Activated T-cell treated with anti-CD3 and anti-CD28 coated beads, Interleukin-2, amount 50 U/mL, for 4 hours (primary cell): ENCODE data around the gene CLMN. TPM values are rescaled to one million over a fixed set of nuclear protein-coding genes. Genes with fewer than 3 reads are reported as not detected.
"Not testable (repeated sequence)": the region's sequence is repeated elsewhere in the genome, so short reads cannot be mapped to it uniquely, and the experiment has no call there.

Experiments
- ATAC-seq, 2 donors: fragments of 200-7000 bp; cut with Tn5 transposase; one replicate each; pipeline ENCODE4 v1.10.0; 2021
- DNase-seq: peaks from one replicate; pipeline ENCODE4 v3.0.0-alpha.2; 2020
- H3K27me3 Mint-ChIP-seq: one replicate; pipeline ENCODE4 v1.8.0; 2021; ENCODE audit warnings: low read depth, mixed read lengths
- H3K36me3 Mint-ChIP-seq: one replicate; pipeline ENCODE4 v1.8.0; 2022; ENCODE audit warnings: mixed read lengths; ENCODE audit not compliant: insufficient read depth
- H3K4me1 Mint-ChIP-seq: one replicate; pipeline ENCODE4 v1.8.0; 2021; ENCODE audit warnings: low read depth, mixed read lengths
- H3K4me3 Mint-ChIP-seq: one replicate; pipeline ENCODE4 v1.8.0; 2021; ENCODE audit warnings: mild to moderate bottlenecking, moderate library complexity, mixed read lengths
- H3K9me3 Mint-ChIP-seq: one replicate; pipeline ENCODE4 v1.8.0; 2021; ENCODE audit warnings: mixed read lengths
- total RNA-seq, 3 donors: library from RNA; stranded (reverse); gene quantifications; one replicate each; pipeline ENCODE4 v1.2.1, GENCODE V29; 2021

Gene CLMN
- total RNA-seq, 3 donors from 2014 or later = 0.71 to 1.3 (median 0.71) TPM

DNA sequence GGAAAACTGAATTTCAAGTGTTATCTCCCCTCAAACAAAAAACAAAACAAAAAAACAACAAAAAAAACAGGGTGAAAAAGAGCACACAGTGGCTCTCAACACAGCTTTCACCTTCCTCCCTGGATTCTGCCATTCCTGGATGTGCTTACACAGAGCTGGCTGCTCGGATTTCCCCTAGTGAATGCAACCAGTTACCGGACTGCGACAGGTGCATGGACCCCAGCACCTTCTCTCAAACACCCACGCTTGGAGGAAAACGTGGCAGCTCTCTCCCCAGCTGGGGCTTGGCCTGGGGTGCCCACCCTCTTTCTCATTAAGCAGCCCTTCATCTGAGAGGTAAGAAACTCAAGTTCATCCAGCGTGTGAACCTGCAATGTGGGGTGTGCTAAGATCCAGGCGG lies 128.9 kb downstream of the CLMN start:
- Mint-ChIP-seq H3K4me1 (no peaks in the 10 kb centered on the region), H3K27me3 (peaks cover 20% of the 10 kb centered on the region), H3K9me3 (peaks cover 5% of the 10 kb centered on the region), H3K36me3 (no peaks in the 10 kb centered on the region), H3K4me3 (no peak overlapping the region)
- DNase-seq (no peak), ATAC-seq (no peak)

DNA sequence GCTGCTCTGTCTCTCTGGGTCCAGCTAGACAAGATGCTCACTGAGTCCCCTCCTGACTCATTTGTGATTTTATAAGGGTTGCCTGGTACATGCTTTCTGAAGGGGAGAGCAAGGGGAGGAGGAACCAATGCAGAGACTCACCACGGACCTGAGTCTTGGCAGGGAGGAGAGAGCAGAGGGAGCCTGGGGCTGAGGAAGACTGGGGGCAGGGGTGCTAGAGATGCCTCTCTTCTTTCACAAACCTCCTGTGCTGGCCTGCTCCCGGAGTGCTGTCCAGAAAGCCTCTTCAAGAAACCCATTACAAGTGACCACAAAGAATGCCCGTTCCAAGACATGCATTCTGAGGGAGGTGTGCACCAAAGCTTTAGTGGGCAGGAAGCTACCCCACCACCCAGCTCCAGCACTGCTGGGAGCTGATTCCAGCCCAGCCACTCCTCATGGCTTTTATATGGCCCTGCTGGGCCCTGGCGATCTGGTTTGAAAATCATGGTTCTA lies 129.3 kb downstream of the CLMN start:
- Mint-ChIP-seq H3K9me3 (peaks cover 5% of the 10 kb centered on the region), H3K36me3 (no peaks in the 10 kb centered on the region), H3K4me3 (no peak overlapping the region), H3K27me3 (peaks cover 24% of the 10 kb centered on the region), H3K4me1 (no peaks in the 10 kb centered on the region)
- ATAC-seq (no peak), DNase-seq (no peak)

DNA sequence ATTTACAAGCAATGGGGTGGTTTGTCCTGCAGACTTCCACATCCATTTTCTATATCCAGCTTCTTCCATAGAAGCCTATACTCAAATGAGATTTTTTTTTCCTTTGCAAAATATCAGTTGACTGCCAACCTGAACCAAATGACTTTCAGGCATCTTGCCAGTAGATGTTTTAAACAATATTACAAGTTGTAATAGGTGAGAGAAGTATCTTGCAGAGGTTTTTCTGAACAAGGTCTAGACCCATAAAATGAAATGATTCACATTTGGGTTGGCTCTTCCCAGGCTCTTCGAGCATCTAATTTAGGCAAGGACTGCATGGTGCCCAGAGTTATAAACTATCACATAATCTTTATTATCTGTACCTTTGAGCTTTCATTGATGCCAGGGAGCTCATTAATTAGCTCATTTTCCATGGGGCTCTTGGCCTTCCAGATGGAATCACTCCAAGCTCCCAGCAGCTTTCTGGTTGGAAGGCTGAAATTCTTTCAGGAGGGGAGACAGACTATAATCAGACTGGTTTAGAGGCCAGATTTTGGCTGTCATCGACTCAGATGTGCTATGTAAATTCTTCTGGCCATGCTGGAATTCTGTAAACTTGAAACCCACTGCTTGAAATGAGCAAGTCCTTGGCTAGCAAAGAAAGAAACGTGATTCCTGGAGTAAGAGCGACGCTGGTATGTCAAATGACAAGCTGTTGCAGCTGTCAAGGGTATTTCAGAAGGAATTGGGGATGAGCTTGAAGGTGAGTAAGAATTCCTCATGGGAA lies 130.2 kb downstream of the CLMN start:
- no peak for DNase-seq
- H3K27me3 Mint-ChIP-seq = peaks cover 25% of the 10 kb centered on the region
- H3K4me1 Mint-ChIP-seq = no peaks in the 10 kb centered on the region
- no peaks in the 10 kb centered on the region for H3K36me3 Mint-ChIP-seq
- peaks cover 5% of the 10 kb centered on the region for H3K9me3 Mint-ChIP-seq
- ATAC-seq = no peak
- H3K4me3 Mint-ChIP-seq = no peak overlapping the region

DNA sequence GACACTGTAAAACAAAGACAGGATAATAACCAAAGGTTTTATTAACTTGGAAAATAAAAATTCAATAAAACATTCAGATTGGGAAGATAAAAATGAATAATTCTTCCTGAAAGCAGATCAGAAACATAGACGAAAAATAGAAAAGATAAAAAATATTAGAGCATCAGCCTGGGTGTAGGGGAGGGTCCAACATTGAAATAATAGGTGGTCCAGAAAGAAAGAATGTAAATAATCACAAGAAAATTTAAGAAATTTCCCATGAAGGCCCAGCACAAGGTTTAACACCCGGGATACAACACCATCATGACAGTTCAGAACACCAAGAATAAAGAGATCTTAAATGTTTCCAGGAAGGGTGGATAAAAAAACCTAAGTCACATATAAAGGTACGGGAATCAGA lies 131.3 kb downstream of the CLMN start:
- Mint-ChIP-seq H3K36me3 (no peaks in the 10 kb centered on the region), H3K4me3 (no peak overlapping the region), H3K4me1 (no peaks in the 10 kb centered on the region), H3K9me3 (peaks cover 5% of the 10 kb centered on the region), H3K27me3 (peaks cover 25% of the 10 kb centered on the region)
- ATAC-seq (no peak), DNase-seq (no peak)

DNA sequence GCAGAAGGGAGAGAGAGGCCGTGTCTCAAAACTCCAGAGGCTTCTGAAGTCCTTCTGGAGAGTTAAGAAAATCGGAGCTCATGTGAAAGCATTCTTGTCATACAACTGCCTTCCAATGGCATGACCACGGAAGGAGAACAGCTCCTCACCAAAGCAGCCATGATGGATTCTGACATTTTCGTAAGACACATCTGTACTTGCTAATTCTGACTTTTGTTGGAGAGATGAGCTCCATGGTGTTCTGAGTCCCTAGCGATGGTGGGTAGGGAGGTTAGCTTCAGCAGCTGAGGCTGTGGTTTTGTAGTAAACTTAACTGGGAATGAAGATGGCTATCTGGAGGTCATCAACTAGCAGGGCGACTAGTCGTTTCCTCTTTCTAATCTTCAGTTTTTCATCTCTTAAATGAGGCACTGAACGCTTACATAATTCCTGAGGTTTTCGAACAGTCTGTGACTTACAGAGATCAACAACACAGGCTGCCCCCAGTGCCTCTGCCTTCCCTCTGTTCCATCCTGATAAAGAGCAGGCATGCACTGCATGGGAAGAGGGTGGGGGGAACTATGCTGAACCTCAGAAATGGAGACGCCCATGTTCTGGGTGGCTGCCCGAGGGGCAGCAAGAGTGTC lies 133.8 kb downstream of the CLMN start:
- Mint-ChIP-seq H3K4me3 (no peak overlapping the region), H3K27me3 (peaks cover 25% of the 10 kb centered on the region)
- ATAC-seq = no peak

DNA sequence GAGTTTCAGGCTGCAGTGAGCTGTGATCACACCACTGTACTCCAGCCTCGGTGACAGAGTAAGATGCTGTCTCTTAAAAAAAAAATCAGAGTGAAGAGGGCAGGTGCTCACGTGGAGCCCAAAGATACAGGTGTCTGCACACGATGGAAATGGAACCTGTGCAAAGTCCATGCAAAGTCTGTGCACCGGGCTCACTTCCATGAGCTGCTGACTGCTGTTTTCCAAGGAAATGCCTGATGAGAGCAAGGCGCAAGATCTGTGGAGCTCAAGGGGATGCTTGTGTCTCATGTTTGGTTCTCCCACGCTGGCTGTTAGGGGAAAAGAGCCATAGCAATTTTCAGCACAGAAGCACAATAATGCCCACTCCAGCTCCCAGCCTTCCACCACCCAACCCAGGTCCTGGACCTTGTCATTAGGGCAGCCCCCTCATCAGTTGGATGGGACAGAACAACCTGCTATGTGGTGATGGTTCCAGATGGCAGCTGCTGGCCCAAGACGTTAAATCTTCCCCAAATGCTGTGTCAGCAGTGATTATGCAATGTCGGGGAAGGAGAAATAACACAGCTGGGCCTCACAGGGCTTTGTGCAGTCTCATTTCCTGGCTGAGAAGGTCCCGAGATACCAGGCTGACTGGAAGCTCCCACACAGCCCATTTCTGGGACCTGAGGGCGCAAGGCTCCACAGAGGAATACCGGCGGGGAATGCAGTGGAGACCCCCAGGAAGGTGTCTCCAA lies 134.5 kb downstream of the CLMN start:
- DNase-seq (no peak), ATAC-seq (no peak)
- Mint-ChIP-seq H3K36me3 (no peaks in the 10 kb centered on the region), H3K4me3 (no peak overlapping the region), H3K9me3 (peaks cover 5% of the 10 kb centered on the region), H3K27me3 (peaks cover 25% of the 10 kb centered on the region), H3K4me1 (no peaks in the 10 kb centered on the region)

More for the DNA sequence above, 133.8 kb downstream of the CLMN start:
- H3K9me3 Mint-ChIP-seq = peaks cover 5% of the 10 kb centered on the region
- DNase-seq = no peak
- H3K4me1 Mint-ChIP-seq = no peaks in the 10 kb centered on the region
- H3K36me3 Mint-ChIP-seq = no peaks in the 10 kb centered on the region

DNA sequence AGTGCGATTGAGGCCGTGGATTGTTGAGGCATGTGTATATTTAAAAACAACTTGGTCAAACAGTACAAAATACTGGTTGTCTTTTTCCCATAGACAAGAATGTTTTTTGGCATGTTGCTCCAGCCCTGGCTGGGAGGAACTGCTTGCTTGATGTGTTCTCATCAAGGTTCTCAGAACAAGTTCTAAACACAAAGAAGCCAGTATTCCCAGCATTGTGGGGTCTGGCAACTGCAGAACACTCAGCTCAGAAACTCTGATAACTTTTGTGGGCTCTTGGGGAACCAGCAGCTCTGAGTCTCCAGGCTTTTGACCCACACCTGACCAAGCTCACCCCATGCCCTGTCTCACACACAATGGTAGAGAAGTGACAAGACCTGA lies 135.3 kb downstream of the CLMN start:
- ATAC-seq = no peak
- DNase-seq = no peak
- Mint-ChIP-seq H3K9me3 (peaks cover 5% of the 10 kb centered on the region), H3K4me3 (no peak overlapping the region), H3K27me3 (peaks cover 25% of the 10 kb centered on the region), H3K36me3 (peaks cover under 1% of the 10 kb centered on the region), H3K4me1 (no peaks in the 10 kb centered on the region)

DNA sequence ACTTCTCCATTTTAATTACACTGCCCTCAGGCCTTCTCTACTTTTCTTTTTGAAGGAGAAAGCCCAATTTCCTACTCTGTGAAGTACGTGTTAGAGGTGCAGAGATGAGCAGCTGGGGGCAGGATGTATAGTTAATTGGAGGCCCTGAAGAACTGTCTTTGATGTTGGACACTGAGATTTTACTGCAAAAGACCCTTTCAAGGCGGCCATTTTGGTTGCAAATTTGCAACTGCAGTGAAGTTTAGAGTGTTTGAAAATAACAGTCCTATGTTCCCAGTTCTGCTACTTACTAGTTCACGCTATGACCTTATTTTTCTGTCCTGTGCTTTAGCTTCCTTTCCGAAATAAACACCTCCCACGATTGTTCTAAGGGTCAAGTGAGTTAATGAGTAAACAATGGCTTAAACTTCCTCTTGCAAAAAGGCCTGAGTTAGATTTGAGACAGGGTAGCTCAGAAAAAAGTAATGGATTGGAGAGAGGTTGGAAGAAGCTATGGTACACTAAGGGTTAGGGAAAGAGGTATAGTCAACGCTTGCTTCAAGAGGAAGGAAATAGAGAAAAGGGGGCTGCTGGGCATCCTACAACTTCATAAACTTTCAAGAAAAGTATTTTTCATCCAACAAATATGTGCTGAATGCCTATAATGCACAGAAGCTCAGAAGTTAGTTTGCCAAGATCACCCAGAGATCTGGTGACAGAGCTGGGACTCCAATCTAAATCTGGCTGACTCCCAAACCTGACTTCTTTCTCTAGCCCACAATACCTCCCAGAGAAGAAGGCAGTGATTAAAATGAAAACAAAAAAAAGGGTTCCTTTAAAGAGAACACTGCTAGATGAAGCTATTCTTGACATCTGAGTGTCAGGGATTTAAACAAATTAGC lies 135.9 kb downstream of the CLMN start:
- Mint-ChIP-seq H3K36me3 (peaks cover 2% of the 10 kb centered on the region), H3K9me3 (peaks cover 5% of the 10 kb centered on the region), H3K4me1 (no peaks in the 10 kb centered on the region), H3K4me3 (no peak overlapping the region), H3K27me3 (peaks cover 25% of the 10 kb centered on the region)
- ATAC-seq (no peak), DNase-seq (no peak)

DNA sequence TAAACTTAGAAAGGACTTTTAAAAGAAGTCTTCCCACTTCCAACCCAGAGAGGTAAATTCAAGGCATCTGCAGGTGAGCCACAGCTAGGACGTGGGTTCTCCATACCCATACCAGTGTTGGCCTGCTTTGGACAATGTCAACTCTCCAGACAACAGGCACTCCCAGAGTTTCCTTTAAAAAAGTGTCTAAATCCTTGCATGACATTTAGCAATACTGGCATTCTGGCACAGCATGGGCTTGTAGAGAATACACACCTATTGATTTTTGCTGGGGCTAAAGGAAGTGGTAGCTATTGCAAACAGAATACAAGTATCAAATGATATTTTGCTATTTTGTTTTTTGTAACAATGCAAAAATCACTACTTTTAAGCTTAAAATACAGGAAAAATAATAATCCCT lies 136.6 kb downstream of the CLMN start:
- ATAC-seq (no peak), DNase-seq (no peak)
- Mint-ChIP-seq H3K9me3 (peaks cover 2% of the 10 kb centered on the region), H3K4me3 (no peak overlapping the region), H3K4me1 (no peaks in the 10 kb centered on the region), H3K27me3 (peaks cover 22% of the 10 kb centered on the region), H3K36me3 (peaks cover 2% of the 10 kb centered on the region)

DNA sequence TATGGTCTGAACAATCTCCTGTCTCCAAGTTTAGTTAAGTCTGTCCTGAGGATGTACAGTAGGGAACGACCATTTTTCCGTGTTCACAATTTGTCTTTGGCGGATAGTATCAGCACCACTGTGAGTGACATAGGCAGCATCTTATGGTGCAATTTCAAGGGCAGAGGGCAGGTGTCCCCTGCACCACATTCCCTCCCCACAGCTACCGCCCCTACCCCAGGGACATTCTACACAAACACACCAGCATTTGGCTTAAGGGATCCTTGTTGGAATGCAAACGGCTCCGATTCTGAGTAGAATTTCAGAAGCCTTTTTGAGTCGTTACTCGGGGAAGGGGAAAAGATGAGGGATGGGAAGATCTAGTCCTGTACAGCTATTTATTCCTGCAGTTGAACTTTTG lies 137.3 kb downstream of the CLMN start:
- Mint-ChIP-seq H3K9me3 (no peaks in the 10 kb centered on the region), H3K4me1 (no peaks in the 10 kb centered on the region), H3K4me3 (no peak overlapping the region), H3K36me3 (peaks cover 2% of the 10 kb centered on the region), H3K27me3 (peaks cover 21% of the 10 kb centered on the region)
- ATAC-seq (no peak), DNase-seq (no peak)

DNA sequence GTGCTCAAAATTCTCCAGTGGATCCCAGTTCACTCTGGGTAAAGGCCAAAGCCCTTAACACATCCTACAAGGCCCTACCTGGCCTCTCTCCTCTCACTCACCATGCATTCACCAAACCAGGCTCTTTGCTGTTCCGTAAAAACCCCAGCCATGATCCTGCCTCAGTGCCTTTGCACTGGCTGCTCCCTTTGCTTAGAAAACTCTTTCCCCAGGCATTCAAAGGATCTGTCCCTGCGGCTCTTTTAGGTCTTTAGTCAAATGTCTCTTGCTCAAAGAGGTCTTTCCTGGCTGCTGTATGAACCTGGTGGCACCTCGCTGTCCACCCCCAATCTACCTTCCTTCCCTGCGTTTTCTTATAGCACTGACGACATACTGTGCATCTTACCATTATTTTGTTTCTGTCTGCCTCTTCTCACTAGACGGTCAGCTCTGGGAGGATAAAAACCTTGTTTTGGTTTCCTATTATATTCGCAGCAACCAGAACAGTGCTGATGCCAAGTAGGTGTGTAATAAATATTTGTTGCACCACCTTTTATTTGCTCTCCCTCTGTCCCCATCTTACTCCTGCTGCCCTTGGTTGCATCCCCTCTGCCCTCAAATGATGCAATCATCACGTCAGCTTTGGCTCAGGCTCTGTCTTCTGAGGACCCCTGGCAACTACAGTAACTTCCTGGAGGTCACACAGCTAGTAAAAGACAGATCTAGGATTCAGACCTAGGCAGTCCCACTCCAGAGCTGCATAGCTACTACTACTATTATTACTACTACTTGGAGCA lies 138.6 kb downstream of the CLMN start:
- Mint-ChIP-seq H3K36me3 (peaks cover 2% of the 10 kb centered on the region), H3K4me1 (no peaks in the 10 kb centered on the region), H3K4me3 (no peak overlapping the region), H3K9me3 (no peaks in the 10 kb centered on the region), H3K27me3 (peaks cover 9% of the 10 kb centered on the region)
- no peak for DNase-seq
- ATAC-seq = no peak

DNA sequence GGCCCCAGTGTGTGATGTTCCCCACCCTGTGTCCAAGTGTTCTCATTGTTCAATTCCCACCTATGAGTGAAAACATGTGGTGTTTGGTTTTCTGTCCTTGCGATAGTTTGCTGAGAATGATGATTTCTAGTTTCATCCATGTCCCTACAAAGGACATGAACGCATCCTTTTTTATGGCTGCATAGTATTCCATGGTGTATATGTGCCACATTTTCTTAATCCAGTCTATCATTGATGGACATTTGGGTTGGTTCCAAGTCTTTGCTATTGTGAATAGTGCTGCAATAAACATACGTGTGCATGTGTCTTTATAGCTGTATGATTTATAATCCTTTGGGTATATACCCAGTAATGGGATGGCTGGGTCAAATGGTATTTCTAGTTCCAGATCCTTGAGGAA lies 144.0 kb downstream of the CLMN start:
- H3K36me3 Mint-ChIP-seq, ATAC-seq, H3K27me3 Mint-ChIP-seq, H3K9me3 Mint-ChIP-seq, H3K4me3 Mint-ChIP-seq, DNase-seq, H3K4me1 Mint-ChIP-seq: not testable (repeated sequence)

DNA sequence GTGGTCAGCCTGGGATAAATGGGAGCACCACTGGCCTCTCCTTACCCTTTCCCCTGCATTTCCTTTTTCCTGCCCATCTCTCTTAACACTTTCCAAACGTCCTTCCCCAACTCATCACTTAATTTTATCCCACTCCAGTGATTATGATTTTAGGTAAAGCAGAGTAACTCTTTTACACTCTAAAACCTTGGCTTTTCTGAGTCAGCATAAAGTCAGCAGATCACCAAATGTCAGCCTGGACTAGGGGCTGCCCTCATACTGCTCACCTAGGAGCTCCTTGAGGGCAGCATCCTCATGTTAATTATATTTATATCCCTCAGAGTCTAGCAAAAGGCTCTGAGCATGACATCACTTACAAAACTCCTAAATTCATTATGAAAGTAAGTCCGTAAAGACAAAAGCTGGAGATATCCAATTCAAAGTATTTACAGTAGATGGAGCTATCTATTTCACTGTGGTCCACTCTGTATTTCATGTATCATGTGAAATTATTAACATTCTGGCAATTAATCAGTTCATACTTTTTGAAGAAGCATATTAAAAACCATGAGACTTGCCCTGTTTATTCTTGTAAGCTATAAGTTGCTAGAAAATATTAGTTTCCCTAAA lies 145.4 kb downstream of the CLMN start:
- Mint-ChIP-seq H3K9me3 (no peaks in the 10 kb centered on the region), H3K4me3 (no peak overlapping the region), H3K36me3 (peaks cover under 1% of the 10 kb centered on the region), H3K27me3 (peaks cover 3% of the 10 kb centered on the region), H3K4me1 (no peaks in the 10 kb centered on the region)
- no peak for ATAC-seq
- DNase-seq = no peak
